WTC11 (cell line): Measurements from ENCODE around the gene FAM120AOS. TPM values are rescaled to one million over a fixed set of nuclear protein-coding genes. Genes with fewer than 3 reads are reported as not detected.
A peak's percentile ranks its signal among the peaks of the same experiment; 100 is the strongest.

Experiments used
- ATAC-seq: fragments of 200-7000 bp; cut with Tn5 transposase; 2 replicates; pipeline ENCODE4 v1.10.0; 2021; ENCODE audit warnings: mild to moderate bottlenecking, moderate library complexity
- CTCF ChIA-PET: fragments of 300-600 bp; sonication (Branson Sonifier 250); formaldehyde crosslinking; loops from one replicate; lab custom pipeline; 2021; ENCODE audit warnings: antibody characterized with exemption; lab: Charles Lee
- POLR2A ChIA-PET: fragments of 350-600 bp; sonication (Branson Sonifier 250); formaldehyde crosslinking; loops from one replicate; lab custom pipeline; 2021; ENCODE audit warnings: antibody characterized with exemption; lab: Charles Lee
- DNase-seq: peaks from one replicate; pipeline ENCODE4 v3.0.0; 2021; ENCODE audit warnings: low spot score
- H3K27ac Mint-ChIP-seq: 2 replicates; pipeline ENCODE4 v1.8.0; 2021; ENCODE audit warnings: mixed read lengths
- H3K27me3 Mint-ChIP-seq: 2 replicates; pipeline ENCODE4 v1.8.0; 2021; ENCODE audit warnings: low read depth, mild to moderate bottlenecking, moderate library complexity, mixed read lengths
- H3K36me3 Mint-ChIP-seq: 2 replicates; pipeline ENCODE4 v1.8.0; 2021; ENCODE audit warnings: mixed read lengths
- H3K4me1 Mint-ChIP-seq: 2 replicates; pipeline ENCODE4 v1.8.0; 2022; ENCODE audit warnings: mixed read lengths
- H3K4me3 Mint-ChIP-seq: 2 replicates; pipeline ENCODE4 v1.8.0; 2021; ENCODE audit warnings: mild to moderate bottlenecking, moderate library complexity, mixed read lengths
- H3K9me3 Mint-ChIP-seq: 2 replicates; pipeline ENCODE4 v1.8.0; 2021; ENCODE audit warnings: mixed read lengths
- ARID4B ChIP-seq: sonication (generic); formaldehyde crosslinking; IDR thresholded peaks from 2 replicates; pipeline ENCODE4 v1.8.0; 2023; ENCODE audit warnings: missing genetic modification reagents, mild to moderate bottlenecking, borderline replicate concordance
- ELF4 ChIP-seq: sonication (generic); formaldehyde crosslinking; IDR thresholded peaks from 2 replicates; pipeline ENCODE4 v1.8.1; 2022; ENCODE audit warnings: low read depth, mild to moderate bottlenecking, moderate library complexity, missing genetic modification reagents
- FOXP1 ChIP-seq: sonication (generic); formaldehyde crosslinking; IDR thresholded peaks from 2 replicates; pipeline ENCODE4 v1.8.0; 2022; ENCODE audit warnings: missing genetic modification reagents, mild to moderate bottlenecking, moderate library complexity, borderline replicate concordance
- FOXP4 ChIP-seq: sonication (generic); formaldehyde crosslinking; IDR thresholded peaks from 2 replicates; pipeline ENCODE4 v1.8.0; 2022; ENCODE audit warnings: mild to moderate bottlenecking, missing genetic modification reagents
- IRF2 ChIP-seq: sonication (generic); formaldehyde crosslinking; IDR thresholded peaks from 2 replicates; pipeline ENCODE4 v1.8.0; 2022; ENCODE audit warnings: low read depth, missing genetic modification reagents, borderline replicate concordance
- MXD4 ChIP-seq: fragments of 250-450 bp; sonication (Bioruptor Pico); IDR thresholded peaks from 2 replicates; pipeline ENCODE4 v1.8.0; 2021; ENCODE audit warnings: mild to moderate bottlenecking, moderate library complexity, borderline replicate concordance
- OVOL2 ChIP-seq: fragments of 250-450 bp; sonication (Bioruptor Pico); IDR thresholded peaks from 2 replicates; pipeline ENCODE4 v1.9.0; 2021; ENCODE audit warnings: mild to moderate bottlenecking, borderline replicate concordance
- PRDM15 ChIP-seq: sonication (generic); formaldehyde crosslinking; IDR thresholded peaks from 2 replicates; pipeline ENCODE4 v1.8.0; 2022; ENCODE audit warnings: missing genetic modification reagents
- SOX15 ChIP-seq: fragments of 250-450 bp; sonication (Bioruptor Pico); IDR thresholded peaks from 2 replicates; pipeline ENCODE4 v1.9.0; 2021; ENCODE audit warnings: mild to moderate bottlenecking
- SP1 ChIP-seq: sonication (generic); formaldehyde crosslinking; conservative IDR thresholded peaks from 2 replicates; pipeline ENCODE4 v1.8.1; 2022; ENCODE audit warnings: missing genetic modification reagents
- USF1 ChIP-seq: sonication (generic); formaldehyde crosslinking; IDR thresholded peaks from 2 replicates; pipeline ENCODE4 v1.8.0; 2022; ENCODE audit warnings: mild to moderate bottlenecking, missing genetic modification reagents
- ZBTB43 ChIP-seq: sonication (generic); formaldehyde crosslinking; IDR thresholded peaks from 2 replicates; pipeline ENCODE4 v1.8.1; 2023; ENCODE audit warnings: mild to moderate bottlenecking, missing genetic modification reagents
- ZNF232 ChIP-seq: sonication (generic); formaldehyde crosslinking; IDR thresholded peaks from 2 replicates; pipeline ENCODE4 v1.8.0; 2022; ENCODE audit warnings: mild to moderate bottlenecking, missing genetic modification reagents
- ZNF396 ChIP-seq: fragments of 250-450 bp; sonication (Bioruptor Pico); IDR thresholded peaks from 2 replicates; pipeline ENCODE4 v1.8.0; 2021; ENCODE audit warnings: mild to moderate bottlenecking, moderate library complexity, borderline replicate concordance
- total RNA-seq: library from RNA; stranded (reverse); gene quantifications from 3 replicates; pipeline ENCODE4 v1.2.3, GENCODE V29; 2021
- TF ChIP-seq, protein P1 (sequence below): fragments of 250-450 bp; sonication (Bioruptor Pico); IDR thresholded peaks from 2 replicates; pipeline ENCODE4 v1.9.0; 2021; ENCODE audit warnings: mild to moderate bottlenecking

FAM120AOS gene
- total RNA-seq, 1 experiment from 2014 or later = 44.4 TPM

- no peak for TF ChIP-seq MXD4
- TF ChIP-seq, all 79 proteins: peak for 9
Measured at GRCh38 chr9:93450945-93451815, 2.2 kb downstream of the FAM120AOS start, which contains the start of gene FAM120A (continued).

- ChIA-PET POLR2A (no interaction called here), CTCF (no interaction called here)
- Mint-ChIP-seq H3K4me3 (no peak overlapping the region), H3K27me3 (no peaks in the 10 kb centered on the region), H3K36me3 (peaks cover 42% of the 10 kb centered on the region), H3K27ac (no peak overlapping the region), H3K4me1 (peaks cover 8% of the 10 kb centered on the region), H3K9me3 (no peaks in the 10 kb centered on the region)
- no peak for DNase-seq
- TF ChIP-seq ELF4 (CRISPR knock-in tag) (no peak), SP1 (CRISPR knock-in tag) (no peak)
- ATAC-seq = no peak
Measured at GRCh38 chr9:93447655-93448054, 5.7 kb downstream of the FAM120AOS start.

DNA sequence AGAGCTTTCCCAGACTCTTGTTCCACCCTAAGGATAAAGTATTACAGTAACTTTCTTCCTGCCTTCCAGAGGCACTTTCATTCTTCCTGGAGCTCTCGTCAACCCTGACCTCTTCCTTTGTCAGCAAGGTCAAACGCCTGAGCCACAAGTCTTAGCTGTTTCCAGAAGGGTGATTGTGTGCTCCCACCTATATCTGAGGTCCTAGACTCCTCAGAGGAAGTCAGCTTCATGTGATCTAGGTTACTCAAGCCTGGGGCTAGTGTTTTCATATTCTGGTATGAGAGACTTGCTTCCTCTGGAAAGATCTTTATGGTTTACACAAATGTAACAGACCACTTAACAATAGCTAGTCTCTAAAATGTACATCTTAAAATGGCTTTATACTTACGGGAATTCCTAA, 7.3 kb downstream of the FAM120AOS start:
- POLR2A ChIA-PET = no interaction called here
- Mint-ChIP-seq H3K27ac (peak overlapping the region; percentile 30), H3K4me3 (no peak overlapping the region), H3K27me3 (no peaks in the 10 kb centered on the region), H3K9me3 (no peaks in the 10 kb centered on the region), H3K4me1 (peaks cover 8% of the 10 kb centered on the region), H3K36me3 (peaks cover 42% of the 10 kb centered on the region)
- no peak for ATAC-seq
- DNase-seq = no peak
- CTCF ChIA-PET = no interaction called here
- TF ChIP-seq USF1 (CRISPR knock-in tag) (no peak), IRF2 (no peak), ZBTB43 (CRISPR knock-in tag) (no peak), ELF4 (CRISPR knock-in tag) (no peak), PRDM15 (CRISPR knock-in tag) (no peak), ZNF232 (CRISPR knock-in tag) (no peak), FOXP4 (CRISPR knock-in tag) (no peak), FOXP1 (no peak), ARID4B (CRISPR knock-in tag) (no peak), OVOL2 (no peak), ZNF396 (CRISPR knock-in tag) (no peak), SOX15 (CRISPR knock-in tag) (no peak)
- TF ChIP-seq, protein P1, sequence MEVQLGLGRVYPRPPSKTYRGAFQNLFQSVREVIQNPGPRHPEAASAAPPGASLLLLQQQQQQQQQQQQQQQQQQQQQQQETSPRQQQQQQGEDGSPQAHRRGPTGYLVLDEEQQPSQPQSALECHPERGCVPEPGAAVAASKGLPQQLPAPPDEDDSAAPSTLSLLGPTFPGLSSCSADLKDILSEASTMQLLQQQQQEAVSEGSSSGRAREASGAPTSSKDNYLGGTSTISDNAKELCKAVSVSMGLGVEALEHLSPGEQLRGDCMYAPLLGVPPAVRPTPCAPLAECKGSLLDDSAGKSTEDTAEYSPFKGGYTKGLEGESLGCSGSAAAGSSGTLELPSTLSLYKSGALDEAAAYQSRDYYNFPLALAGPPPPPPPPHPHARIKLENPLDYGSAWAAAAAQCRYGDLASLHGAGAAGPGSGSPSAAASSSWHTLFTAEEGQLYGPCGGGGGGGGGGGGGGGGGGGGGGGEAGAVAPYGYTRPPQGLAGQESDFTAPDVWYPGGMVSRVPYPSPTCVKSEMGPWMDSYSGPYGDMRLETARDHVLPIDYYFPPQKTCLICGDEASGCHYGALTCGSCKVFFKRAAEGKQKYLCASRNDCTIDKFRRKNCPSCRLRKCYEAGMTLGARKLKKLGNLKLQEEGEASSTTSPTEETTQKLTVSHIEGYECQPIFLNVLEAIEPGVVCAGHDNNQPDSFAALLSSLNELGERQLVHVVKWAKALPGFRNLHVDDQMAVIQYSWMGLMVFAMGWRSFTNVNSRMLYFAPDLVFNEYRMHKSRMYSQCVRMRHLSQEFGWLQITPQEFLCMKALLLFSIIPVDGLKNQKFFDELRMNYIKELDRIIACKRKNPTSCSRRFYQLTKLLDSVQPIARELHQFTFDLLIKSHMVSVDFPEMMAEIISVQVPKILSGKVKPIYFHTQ (CRISPR knock-in tag) = no peak
